HG03159 (cell line): ENCODE data around the gene NLRP5.

ENCODE experiments used
- ATAC-seq: cut with Tn5 transposase; IDR thresholded peaks from one replicate; pipeline ENCODE4 v1.9.1; 2021; ENCODE audit warnings: mild to moderate bottlenecking, moderate library complexity; ENCODE audit not compliant: unreplicated experiment

The NLRP5 gene

DNA sequence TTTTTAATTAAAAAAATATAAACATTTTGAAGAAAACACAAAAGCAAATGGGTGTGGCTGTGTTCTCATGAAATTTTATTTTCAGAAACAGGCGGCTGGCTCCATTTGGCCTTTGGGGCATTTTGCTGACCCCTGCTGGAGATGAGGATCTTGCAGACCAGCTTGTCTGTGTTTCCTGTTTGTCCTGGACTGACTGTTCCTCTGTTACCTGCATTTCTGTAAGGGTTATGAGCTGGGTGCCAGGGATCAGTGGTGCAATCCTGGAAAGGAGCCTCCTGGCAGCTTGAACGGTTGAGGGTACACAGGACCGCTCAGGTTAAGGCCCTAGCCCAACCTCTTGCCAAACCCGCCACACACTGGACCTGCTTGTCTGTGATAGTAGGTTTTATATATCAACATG, 84.6 kb downstream of the NLRP5 start:
- no peak for ATAC-seq

DNA sequence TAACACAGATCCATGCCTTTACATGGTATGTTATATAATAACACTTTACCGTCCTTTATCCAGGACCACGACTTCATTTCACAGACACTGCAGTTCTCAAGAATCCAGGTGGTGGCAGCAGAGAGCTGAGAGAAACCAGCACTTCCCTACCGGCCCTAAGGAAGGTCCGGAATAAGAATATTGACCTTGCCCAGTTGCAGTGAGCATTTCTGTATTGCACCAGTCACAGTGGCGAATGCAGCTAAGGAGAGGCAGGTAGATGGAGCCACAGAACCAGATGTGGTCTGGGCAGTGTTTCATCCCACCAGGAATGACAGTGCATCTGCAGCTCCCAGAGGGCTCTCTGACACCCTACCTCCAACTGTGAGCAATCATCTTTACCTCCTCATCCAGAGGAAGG, 89.9 kb downstream of the NLRP5 start:
- no peak for ATAC-seq

DNA sequence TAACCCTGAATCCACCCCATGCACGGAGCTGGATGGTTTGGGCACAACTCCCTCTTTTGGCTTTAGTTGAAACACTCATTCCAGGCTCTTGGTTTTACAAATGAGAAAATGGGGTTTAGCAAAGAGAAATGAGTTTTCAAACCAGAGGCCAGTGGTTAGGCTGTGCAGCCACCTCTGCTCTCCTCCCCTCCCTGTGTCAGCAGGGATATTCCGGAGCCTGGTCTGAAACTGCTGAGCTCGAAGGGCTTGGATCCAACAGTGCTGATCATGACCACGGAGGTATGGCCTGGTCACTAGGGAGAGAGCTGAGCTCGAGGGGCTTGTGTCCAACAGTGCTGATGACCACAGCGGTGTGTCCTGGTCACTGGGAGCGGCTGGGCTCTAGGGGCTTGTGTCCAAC, 93.0 kb downstream of the NLRP5 start:
- no peak for ATAC-seq

DNA sequence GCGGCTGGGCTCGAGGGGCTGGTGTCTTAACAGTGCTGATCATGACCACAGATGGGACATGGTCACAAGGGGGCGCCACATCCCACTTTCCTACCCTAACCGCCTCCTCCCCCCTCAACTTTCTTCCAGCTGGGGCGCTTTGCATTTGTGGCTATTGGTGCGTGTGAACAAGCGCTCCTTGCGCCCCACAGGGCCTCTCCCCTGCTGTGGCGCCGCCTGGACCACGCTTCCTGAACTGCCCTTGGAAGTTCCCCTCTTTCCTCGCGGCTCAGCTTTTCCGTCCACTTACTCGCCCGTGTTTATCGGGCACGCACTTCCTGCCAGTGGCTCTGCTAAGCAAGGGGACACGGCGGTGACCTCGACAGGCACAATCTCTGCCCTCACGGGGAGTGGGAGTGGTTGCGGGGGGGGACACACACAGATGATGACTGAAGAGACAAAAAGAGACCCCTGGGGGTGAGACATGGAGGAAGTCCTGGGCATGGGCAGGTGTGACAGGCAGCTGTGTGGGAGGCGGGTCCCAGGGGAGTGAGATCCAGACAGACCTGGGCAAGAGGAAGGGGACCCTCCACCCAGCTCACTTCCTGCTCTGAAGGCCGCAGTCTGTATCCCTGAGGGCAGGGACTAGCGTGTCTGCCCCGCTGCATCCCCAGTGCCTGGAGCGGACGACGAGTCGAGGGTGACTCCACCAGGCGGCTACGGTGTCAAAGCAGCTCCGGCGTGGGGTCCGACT, 94.3 kb downstream of the NLRP5 start:
- ATAC-seq, result peak; percentile 61

DNA sequence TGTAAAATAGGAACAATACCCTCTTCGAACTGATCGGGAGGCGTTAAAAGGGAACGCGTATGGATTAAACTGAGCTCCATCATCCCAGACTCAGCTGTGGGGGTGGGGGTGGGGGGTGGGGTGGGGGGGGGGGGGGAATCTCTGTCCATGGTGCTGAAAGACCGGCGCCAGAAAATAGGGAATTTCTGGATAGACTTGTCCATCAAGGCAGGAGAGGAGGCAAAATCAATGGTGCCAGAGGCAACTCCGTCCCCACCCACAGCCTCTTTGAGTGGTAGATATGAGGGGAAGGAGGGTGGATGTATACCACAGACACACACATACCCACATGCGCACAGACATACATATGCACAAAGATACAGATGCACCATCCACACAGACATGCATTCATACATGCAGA, 97.1 kb downstream of the NLRP5 start:
- ATAC-seq, result no peak

DNA sequence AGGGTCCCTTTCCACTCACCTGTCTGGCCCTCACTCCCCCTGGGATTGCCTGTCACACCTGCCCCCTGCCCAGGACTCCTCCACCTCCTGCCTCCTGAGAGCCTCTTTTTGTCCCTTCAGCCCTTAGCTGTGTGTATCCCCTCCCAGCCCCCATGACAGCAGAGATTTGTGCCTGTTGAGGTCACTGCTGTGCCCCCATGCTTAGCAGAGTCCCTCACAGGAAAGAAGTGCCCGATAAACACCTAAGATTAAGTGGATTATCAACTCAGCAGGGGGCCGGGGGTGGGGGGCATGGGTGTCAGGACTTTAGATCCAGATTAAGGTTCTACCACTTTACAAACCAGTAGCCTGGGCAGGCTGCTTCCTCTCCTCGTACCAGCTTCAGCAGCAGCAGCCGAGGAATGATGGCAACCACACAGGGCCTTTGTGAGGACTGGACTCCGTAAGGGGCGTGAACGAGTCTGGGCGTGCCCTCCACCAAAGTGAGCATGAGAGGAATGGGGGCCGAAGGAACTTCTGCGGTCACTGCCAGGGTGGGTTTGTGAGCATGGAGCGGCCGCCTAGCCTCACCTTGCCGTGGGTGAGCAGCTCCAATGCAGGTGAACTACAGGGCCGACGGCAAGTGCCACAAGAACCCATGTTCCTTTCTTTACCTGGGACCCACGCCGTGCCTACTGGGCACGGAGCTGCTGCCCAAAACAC, 98.4 kb downstream of the NLRP5 start:
- no peak for ATAC-seq

DNA sequence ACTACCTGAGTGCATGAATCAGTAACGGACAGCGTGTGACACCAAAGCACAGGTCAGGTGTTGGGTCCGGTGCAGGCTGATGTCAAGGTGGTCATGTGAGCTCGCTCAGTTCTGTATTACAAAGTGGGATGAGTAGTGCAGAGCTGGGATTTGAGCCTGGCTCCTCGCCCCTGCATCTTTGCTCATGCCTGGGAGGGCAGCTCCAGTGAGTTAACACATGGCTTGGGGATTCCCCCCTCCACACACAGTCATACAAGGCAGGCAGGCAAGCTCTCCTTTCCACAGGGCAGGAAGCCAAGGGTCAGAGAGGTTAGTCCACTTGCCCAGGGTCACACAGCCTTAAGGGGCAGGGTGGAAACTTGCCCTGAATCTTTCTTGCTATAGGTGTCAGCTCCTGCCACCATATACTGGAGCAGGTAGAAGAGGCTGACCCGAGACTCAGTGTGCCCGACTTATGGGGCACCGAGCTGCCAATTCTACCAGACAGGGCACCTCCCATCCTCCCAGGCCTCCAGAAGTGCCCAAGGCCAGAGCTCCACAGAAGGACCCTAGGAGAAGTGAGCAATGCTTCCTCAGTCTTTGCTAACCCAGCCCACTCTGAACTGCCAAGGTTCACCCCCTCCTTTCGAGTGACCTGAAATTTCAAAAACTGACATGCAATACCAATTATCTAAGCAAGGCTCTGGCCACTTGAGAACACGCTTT, 99.1 kb downstream of the NLRP5 start:
- no peak for ATAC-seq

DNA sequence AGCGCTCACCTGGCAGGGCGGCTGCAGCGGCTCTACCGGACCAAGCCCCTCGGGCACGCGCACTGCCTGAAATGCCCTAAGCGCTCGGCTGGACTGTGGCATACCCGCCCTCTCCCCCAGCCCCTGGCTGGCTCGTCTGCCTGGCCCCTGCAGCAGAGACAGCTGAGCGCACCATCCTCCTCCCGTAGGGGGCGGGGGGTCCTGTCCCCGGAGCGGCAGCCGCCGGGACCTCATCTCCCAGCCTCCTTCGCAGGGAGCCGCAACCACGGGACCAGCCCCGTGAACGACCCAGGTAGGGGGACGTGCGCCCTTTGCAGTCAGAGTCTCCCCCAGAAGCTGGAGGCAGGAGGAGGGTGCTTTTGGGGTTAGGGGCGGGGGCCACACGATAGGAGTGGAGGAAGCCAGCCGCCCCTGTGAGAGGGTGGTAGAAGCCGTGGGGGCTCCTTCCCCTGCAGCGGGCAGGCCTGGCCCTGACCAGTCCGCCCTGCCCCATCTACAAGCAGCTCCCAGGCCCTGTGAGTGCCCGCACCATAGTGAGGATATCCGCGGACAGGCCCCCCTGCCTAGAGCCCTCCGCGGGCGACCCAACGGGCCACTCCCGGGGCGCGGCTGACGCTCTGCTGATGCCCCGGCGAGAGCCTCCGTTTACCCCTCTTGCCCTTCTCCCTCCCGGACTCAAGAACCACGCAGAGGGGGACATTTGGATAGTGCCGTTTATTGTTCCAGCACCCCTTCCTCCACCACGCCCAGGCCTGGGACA, 100.3 kb downstream of the NLRP5 start:
- ATAC-seq, result no peak

DNA sequence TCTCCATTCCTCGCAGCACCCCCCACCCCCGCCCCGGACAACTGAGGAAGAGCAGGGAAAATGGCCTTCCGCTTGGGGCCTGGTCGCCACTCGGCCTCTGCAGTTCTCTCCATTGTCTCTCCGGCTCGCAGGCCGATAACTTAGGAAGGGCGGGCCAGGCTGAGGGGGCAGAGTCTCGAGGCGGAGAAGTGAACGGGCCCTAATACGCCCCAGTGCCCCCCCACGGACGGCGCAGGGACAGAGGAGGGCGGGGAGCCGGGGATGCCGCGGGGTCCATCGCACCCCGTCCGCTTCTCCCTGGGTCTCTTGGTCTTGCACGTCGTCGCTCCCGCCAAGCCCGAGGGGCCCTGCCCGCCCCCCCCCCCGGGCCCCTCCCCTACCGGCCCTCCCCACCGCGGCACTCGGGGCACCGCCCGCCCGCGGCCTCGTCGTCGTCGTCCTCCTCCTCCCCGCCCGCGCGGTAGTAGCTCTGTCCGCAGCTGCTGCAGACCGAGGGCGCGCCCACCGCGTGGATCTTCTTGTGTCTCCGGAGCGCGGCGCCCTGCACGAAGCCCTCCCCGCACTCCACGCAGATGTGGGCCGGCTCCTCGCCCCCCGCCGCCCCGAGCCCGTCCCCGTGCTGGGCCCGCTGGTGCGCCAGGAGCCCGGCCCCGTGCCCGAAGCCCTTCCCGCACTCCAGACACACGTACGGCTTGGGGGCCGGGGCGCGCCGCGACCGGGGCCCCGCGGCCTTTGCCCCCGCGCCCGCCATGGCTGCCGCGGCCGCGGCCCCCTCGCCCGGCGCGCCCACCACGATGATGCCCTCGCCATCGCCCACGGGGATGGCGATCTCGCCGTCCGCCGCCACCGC, 101.3 kb downstream of the NLRP5 start:
- ATAC-seq, result no peak

DNA sequence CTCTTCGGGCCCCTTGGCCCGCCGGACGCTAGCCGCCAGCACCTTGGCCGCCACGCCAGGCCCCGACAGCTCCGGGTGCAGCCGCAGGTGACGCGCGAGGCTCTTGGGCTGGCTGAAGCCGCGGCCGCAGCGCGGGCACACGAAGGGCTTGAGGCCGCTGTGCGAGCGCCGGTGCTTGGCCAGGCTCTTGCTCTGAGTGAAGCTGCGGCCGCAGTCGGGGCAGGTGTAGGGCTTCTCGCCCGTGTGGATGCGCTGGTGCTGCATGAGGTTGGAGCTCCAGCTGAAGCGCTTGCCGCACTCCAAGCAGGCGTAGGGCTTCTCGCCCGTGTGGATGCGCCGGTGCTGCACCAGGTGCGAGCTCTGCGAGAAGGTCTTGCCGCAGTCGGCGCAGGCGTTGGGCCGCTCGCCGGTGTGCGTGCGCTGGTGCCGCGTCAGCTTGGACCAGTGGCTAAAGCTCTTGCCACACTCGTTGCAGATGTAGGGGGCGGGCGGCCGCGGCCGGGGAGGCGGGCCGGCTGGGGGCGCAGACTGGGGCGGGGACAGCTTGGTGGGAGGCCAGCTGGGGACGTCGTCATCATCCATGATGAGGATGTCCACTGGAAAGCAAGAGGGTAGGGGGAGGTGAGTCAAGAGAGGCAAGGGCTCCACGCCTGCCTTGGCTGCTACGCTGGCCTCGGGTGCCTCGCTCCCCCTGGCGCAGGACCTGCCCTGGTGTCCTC, 102.1 kb downstream of the NLRP5 start:
- ATAC-seq, result no peak

DNA sequence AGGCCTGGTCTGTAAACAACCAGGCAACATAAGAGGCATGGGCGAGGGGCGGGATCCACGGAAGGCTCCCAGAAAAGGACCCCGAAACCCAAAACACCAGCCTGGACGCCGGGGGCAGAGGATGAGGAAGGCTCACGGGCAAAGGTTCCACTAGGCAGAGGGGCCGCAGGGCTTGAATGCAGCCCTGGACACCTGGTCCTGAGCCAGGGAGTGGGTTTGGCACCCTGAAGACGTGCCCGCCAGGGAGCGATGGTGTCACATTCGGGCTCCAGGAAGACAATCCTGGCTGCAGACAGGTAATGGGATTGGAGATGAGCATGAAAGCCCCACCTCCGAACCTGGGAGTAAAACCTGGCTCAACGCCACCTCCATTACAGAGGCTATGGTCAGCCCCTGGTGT, 102.8 kb downstream of the NLRP5 start:
- no peak for ATAC-seq

DNA sequence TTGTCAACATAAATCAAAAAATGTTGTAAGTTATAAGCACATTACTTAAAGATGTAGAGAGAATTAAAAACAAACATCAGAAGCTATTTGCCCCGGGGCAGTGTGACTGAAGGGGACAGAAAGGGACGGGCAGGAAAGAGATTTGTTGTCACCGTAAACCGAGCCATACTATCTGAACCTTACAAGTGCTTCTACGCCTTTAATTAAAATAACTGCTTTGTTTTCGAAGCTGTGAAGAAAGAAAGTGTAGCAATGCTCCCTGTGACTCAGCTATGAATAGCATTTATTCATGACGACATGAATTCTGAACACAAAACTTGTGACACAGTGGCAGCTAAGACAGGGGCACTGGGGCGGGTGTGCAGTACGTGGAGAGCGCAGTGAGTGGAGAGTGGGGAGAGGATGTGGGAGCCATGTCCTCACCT, 104.5 kb downstream of the NLRP5 start:
- no peak for ATAC-seq

DNA sequence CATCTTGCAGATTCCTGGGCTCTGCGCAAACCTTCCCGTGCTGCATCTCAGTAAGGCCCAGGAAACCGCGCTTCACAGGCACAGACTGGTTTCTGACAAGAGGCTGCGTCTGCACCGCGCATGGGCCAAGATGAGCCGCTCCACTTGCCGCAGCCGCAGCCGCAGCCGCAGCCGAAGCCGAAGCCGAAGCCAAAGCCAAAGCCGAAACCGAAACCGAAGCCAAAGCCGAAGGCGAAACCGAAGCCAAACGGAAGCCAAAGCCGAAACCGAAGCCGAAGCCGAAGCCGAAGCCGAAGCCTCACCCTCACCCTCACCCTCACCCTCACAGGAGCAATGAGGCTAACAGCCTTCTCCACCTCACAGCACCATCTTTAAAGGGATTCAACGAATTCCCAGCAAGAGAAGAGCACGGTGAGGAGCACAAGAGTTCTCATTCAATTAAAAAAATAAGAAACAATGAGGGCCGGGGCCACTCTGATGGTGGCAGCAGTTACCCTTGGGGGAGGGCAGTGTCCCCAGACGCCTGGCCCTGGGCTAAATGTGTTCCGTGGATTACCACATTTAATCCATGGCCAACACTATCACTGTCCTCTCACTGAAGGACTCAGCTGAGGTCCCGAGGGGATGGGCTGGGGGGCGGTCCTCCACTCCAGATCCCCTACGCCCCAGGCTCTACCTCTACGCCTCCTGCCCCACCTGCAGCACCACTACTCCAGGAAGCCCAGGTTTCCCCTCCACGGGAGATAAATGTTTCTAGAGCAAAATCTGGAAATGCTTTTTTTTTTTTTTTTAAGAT, 105.4 kb downstream of the NLRP5 start:
- ATAC-seq, result no peak

DNA sequence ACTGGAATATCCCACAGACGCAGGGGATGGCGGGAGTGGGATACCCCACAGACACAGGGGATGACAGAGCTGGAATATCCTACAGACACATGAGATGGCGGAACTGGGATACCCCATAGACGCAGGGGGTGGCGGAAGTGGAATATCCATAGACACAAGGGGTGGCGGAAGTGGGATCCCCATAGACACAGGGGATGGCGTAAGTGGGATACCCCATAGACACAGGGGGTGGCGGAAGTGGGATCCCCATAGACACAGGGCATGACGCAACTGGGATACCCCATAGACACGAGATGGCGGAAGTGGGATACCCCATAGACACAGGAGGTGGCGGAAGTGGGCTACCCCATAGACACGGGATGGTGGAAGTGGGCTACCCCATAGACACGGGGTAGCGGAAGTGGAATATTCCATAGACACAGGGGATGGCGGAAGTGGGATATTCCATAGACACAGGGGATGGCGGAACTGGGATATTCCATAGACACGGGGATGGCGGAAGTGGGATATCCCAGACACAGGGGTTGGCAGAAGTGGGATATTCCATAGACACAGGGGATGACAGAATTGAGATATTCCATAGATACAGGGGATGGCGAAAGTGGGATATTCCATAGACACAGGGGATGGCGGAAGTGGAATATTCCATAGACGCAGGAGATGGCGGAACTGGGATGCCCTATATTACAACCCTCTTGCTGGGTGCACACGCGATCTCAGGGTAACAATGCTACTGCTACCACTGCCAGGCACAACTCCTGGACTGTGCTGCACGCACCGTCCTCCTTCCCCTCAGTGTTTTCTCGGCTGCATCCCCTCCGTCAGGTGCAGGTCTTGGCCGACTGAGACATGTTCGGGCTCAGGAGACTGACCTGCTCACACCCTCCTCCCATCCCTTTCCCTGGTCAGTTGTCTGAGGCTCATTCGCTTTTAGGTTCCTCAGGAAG, 106.4 kb downstream of the NLRP5 start:
- no peak for ATAC-seq

DNA sequence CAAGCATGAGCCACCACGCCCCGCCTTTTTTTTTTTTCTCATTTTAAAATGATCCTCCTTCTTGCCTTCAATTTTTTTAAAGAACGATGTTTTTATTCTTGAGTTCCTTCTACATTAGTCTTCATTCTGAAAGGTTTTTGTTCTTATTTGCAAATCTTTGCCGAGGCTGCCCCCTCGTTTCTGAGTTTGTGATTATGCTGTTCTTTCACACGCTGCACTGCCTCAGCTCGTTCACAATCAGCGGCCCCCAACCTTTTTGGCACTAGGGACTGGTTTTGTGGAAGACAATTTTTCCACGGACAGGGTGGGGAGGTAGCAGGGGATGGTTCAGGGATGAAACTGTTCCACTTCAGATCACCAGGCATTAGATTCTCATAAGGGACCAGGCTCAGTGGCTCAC, 107.9 kb downstream of the NLRP5 start:
- no peak for ATAC-seq

DNA sequence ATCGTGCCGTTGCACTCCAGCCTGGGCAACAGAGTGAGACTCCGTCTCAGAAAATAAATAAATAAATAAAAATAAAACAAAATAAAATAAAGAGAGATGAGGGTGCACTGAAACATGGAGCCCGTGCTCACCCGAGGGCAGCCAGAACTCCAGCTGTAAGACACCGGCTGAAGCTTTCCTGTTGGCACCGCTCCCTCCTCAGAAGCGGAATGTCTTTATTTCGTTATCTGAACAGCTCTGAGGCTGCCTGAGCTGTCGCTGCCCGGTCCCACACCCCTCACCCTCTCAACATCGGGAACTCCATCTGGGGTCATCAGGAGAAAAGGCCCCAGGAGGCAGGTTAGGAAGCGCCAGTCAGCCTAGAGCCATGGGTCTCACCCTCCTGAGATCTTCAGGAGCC, 110.1 kb downstream of the NLRP5 start:
- no peak for ATAC-seq

DNA sequence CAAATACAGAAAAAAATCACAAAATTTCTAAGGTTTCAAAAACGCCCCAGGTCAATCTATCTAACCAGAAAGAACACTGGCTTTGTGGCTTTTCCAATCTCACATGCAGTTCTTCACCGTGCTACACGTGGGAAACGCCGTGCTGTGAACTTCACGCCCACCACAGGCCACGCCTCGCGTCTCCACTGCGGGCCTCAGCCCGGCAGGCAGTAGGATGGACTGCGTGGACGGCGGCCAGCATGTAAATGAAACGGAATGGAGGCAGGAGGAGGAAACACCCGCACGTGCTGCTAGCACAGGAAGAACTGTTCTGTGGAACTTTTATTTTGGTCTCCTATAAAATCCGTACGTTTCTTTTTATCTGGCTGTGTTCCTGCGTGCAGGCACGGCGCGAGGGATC, 110.7 kb downstream of the NLRP5 start:
- ATAC-seq, result no peak

DNA sequence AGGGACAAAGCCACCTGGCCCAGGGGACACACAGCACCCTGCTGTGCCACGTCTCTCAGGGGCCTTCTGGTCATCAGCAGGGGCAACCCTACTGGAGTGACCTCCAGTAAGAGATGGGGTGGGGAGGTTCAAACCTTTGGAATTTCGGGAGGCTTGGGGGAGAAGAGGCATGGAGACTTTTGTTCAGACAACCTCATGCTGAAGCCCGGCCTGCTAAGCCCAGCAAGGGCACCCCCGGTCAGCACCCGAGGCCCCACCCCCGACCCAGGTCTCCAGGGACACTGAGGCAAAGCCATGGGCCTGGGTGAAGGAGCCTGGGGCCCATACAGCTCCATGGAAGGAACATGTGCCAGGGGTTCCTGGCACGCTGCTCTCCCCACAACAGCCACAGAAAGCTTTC, 111.2 kb downstream of the NLRP5 start:
- no peak for ATAC-seq
